Stomach (tissue), 4 donors: ENCODE data around the gene USP32.

Experiments used
- CTCF ChIP-seq, 7 experiments: fragments of 450-650 bp in 4 of 7; fragments of 200-600 bp in 3 of 7; sonication (generic) in 3 of 7; IDR thresholded peaks; one replicate each; pipeline ENCODE4 v1.5.1; 2016 to 2019; ENCODE audit warnings: antibody characterized with exemption in 7 of 7, control low read depth in 2 of 7, mild to moderate bottlenecking in 1 of 7
- EP300 ChIP-seq: sonication (generic); formaldehyde crosslinking; IDR thresholded peaks from one replicate; pipeline ENCODE4 v1.6.1; 2017; ENCODE audit warnings: antibody characterized with exemption
- POLR2A ChIP-seq, 4 donors: fragments of 450-650 bp; IDR thresholded peaks; one replicate each; pipeline ENCODE4 v1.6.1; 2016; ENCODE audit warnings: antibody characterized with exemption in 4 of 4, control low read depth in 2 of 4, mild to moderate bottlenecking in 1 of 4, moderate library complexity in 1 of 4
- POLR2AphosphoS5 ChIP-seq, 3 donors: sonication (generic); formaldehyde crosslinking; IDR thresholded peaks; one replicate each; pipeline ENCODE4 v1.6.1; 2016; ENCODE audit warnings: antibody characterized with exemption in 3 of 3

- TF ChIP-seq POLR2A (IDR thresholded peaks at IDR 0.05) (no peak), CTCF (IDR thresholded peaks at IDR 0.05) (no peak), EP300 (no peak), POLR2AphosphoS5 (IDR thresholded peaks at IDR 0.05) (no peak)
Observed at GRCh38 chr17:60193482-60193881, 198.5 kb downstream of the USP32 start.
